Liver (tissue), 9 donors: Measurements from ENCODE around the gene NLGN1. TPM values are rescaled to one million over a fixed set of nuclear protein-coding genes. Genes with fewer than 3 reads are reported as not detected.

Experiments used
- DNase-seq: peaks from one replicate; pipeline ENCODE4 v3.0.0-alpha.2; 2017; ENCODE audit warnings: low spot score
- H3K27ac ChIP-seq, 2 donors: one replicate each; pipeline ENCODE4 v1.7.0; 2013; ENCODE audit warnings: inconsistent platforms in 2 of 2, low read length in 2 of 2, control low read depth in 1 of 2, low read depth in 1 of 2, mild to moderate bottlenecking in 1 of 2
- H3K27me3 ChIP-seq, 4 donors: one replicate each; pipeline versions ENCODE4 v1.6.1 to v1.7.0; 2013; ENCODE audit warnings: low read length in 3 of 4, inconsistent platforms in 1 of 4, mild to moderate bottlenecking in 1 of 4, moderate library complexity in 1 of 4; ENCODE audit not compliant: control insufficient read depth in 4 of 4, insufficient read depth in 4 of 4
- H3K36me3 ChIP-seq, 4 donors: one replicate each; pipeline versions ENCODE4 v1.6.1 to v1.7.0; 2013; ENCODE audit warnings: low read length in 3 of 4, mild to moderate bottlenecking in 3 of 4, low read depth in 1 of 4, moderate library complexity in 1 of 4; ENCODE audit not compliant: control insufficient read depth in 4 of 4, insufficient read depth in 3 of 4
- H3K4me1 ChIP-seq, 4 donors: one replicate each; pipeline versions ENCODE4 v1.6.1 to v1.7.0; 2013; ENCODE audit warnings: low read length in 3 of 4, mild to moderate bottlenecking in 3 of 4, moderate library complexity in 1 of 4; ENCODE audit not compliant: control insufficient read depth in 4 of 4, insufficient read depth in 4 of 4
- H3K4me3 ChIP-seq, 3 donors: one replicate each; pipeline versions ENCODE4 v1.6.1 to v1.7.0; 2013; ENCODE audit warnings: low read length in 3 of 3, control low read depth in 1 of 3, low read depth in 1 of 3, mild to moderate bottlenecking in 1 of 3
- H3K9ac ChIP-seq, 2 donors: one replicate each; pipeline ENCODE4 v1.7.0; 2013; ENCODE audit warnings: low read length in 2 of 2, mild to moderate bottlenecking in 2 of 2, moderate library complexity in 2 of 2, control low read depth in 1 of 2, low read depth in 1 of 2
- H3K9me3 ChIP-seq, 4 donors: one replicate each; pipeline versions ENCODE4 v1.6.1 to v1.7.0; 2013; ENCODE audit warnings: low read length in 3 of 4; ENCODE audit not compliant: control insufficient read depth in 4 of 4
- EGR1 ChIP-seq, 2 donors: IDR thresholded peaks; 2 replicates each; pipeline ENCODE4 v1.6.1; 2016 to 2018; ENCODE audit warnings: antibody characterized with exemption in 2 of 2, low read depth in 2 of 2
- FOXA1 ChIP-seq: IDR thresholded peaks from 2 replicates; pipeline ENCODE4 v1.6.1; 2016; ENCODE audit warnings: antibody characterized with exemption
- GABPA ChIP-seq, 2 donors: IDR thresholded peaks in 1 of 2; conservative IDR thresholded peaks in 1 of 2; 2 replicates each; pipeline ENCODE4 v1.6.1; 2016; ENCODE audit warnings: antibody characterized with exemption in 2 of 2, mild to moderate bottlenecking in 1 of 2, moderate library complexity in 1 of 2
- HNF4A ChIP-seq, 2 donors: conservative IDR thresholded peaks; 2 replicates each; pipeline ENCODE4 v1.6.1; 2016; ENCODE audit warnings: antibody characterized with exemption in 2 of 2, mild to moderate bottlenecking in 2 of 2
- HNF4G ChIP-seq: IDR thresholded peaks from 2 replicates; pipeline ENCODE4 v1.6.1; 2016; ENCODE audit warnings: antibody characterized with exemption
- JUND ChIP-seq, 2 donors: IDR thresholded peaks; 2 replicates each; pipeline ENCODE4 v1.6.1; 2016; ENCODE audit warnings: antibody characterized with exemption in 2 of 2
- NR2F2 ChIP-seq: IDR thresholded peaks from 2 replicates; pipeline ENCODE4 v1.6.1; 2016; ENCODE audit warnings: antibody characterized with exemption
- RAD21 ChIP-seq, 2 donors: IDR thresholded peaks; 2 replicates each; pipeline ENCODE4 v1.6.1; 2016; ENCODE audit warnings: antibody characterized with exemption in 2 of 2, mild to moderate bottlenecking in 2 of 2
- REST ChIP-seq: IDR thresholded peaks from 2 replicates; pipeline ENCODE4 v1.6.1; 2016; ENCODE audit warnings: antibody characterized with exemption, mild to moderate bottlenecking
- RXRA ChIP-seq, 2 donors: IDR thresholded peaks; 2 replicates each; pipeline ENCODE4 v1.6.1; 2017 to 2018; ENCODE audit warnings: antibody characterized with exemption in 2 of 2, mild to moderate bottlenecking in 1 of 2
- SP1 ChIP-seq: IDR thresholded peaks from 2 replicates; pipeline ENCODE4 v1.6.1; 2018; ENCODE audit warnings: antibody characterized with exemption, mild to moderate bottlenecking
- YY1 ChIP-seq: IDR thresholded peaks from 2 replicates; pipeline ENCODE4 v1.6.1; 2016; ENCODE audit warnings: antibody characterized with exemption, mild to moderate bottlenecking
- WGBS: extraction: QIAGEN DNeasy Blood & Tissue Kit; methylation state at CpG from one replicate; pipeline ENCODE4 v1.1.7; 2013; 5-methylcytosine and 5-hydroxymethylcytosine counted together
- polyA plus RNA-seq, 2 donors: library from polyadenylated mRNA; stranded (reverse) in 1 of 2; unstranded in 1 of 2; fragments of 200-250 nt in 1 of 2; fragments of >200 nt in 1 of 2; fragmentation: Nextera tagmentation in 1 of 2; extraction: Ambion mirVana in 1 of 2; gene quantifications; one replicate each; pipeline versions ENCODE4 v1.2.1 to v1.2.3, GENCODE V29; 2013 to 2015
- total RNA-seq, 2 donors: library from RNA; depleted of rRNA; stranded (reverse); fragments of >200 nt; gene quantifications; one replicate each; pipeline ENCODE4 v1.2.3, GENCODE V29; 2014
- TF ChIP-seq, protein P1 (sequence below): fragments of 150-350 bp; IDR thresholded peaks from 2 replicates; pipeline ENCODE4 v1.5.1; 2017; ENCODE audit warnings: improper control_type of control experiment, low read depth, low read length; ENCODE audit not compliant: missing input control
- TF ChIP-seq, protein P2 (sequence below): IDR thresholded peaks from 2 replicates; pipeline ENCODE4 v1.6.1; 2016; ENCODE audit warnings: antibody characterized with exemption
- TF ChIP-seq, protein P3 (sequence below): IDR thresholded peaks from 2 replicates; pipeline ENCODE4 v1.6.1; 2016; ENCODE audit warnings: antibody characterized with exemption
- TF ChIP-seq, protein P4 (sequence below): IDR thresholded peaks from 2 replicates; pipeline ENCODE4 v1.6.1; 2016; ENCODE audit warnings: antibody characterized with exemption
- donor health status: healthy.
- donor health status: healthy.
- donor health status: healthy.
- donor health status: healthy.
- donor health status: healthy.

NLGN1 gene
- total and polyA plus RNA-seq, 4 donors, result 0.02 to 0.67 (median 0.37) TPM; not detected in 1

- H3K9me3 ChIP-seq, result no peaks in the 10 kb centered on the region
- H3K9ac ChIP-seq, result no peak overlapping the region
- no peak for DNase-seq
- H3K4me1 ChIP-seq, result no peaks in the 10 kb centered on the region
- TF ChIP-seq REST (no peak), GABPA (IDR thresholded peaks at IDR 0.05 in 1 of 2, conservative IDR thresholded peaks at IDR 0.05 in 1 of 2) (no peak), JUND (IDR thresholded peaks at IDR 0.05) (no peak), FOXA1 (no peak), SP1 (no peak), HNF4G (no peak), YY1 (no peak), NR2F2 (no peak), RXRA (IDR thresholded peaks at IDR 0.05) (no peak), EGR1 (IDR thresholded peaks at IDR 0.05; ENCODE audit: low read depth in 2 of 2) (no peak), RAD21 (IDR thresholded peaks at IDR 0.05) (no peak), HNF4A (conservative IDR thresholded peaks at IDR 0.05) (no peak)
- TF ChIP-seq, protein P1, sequence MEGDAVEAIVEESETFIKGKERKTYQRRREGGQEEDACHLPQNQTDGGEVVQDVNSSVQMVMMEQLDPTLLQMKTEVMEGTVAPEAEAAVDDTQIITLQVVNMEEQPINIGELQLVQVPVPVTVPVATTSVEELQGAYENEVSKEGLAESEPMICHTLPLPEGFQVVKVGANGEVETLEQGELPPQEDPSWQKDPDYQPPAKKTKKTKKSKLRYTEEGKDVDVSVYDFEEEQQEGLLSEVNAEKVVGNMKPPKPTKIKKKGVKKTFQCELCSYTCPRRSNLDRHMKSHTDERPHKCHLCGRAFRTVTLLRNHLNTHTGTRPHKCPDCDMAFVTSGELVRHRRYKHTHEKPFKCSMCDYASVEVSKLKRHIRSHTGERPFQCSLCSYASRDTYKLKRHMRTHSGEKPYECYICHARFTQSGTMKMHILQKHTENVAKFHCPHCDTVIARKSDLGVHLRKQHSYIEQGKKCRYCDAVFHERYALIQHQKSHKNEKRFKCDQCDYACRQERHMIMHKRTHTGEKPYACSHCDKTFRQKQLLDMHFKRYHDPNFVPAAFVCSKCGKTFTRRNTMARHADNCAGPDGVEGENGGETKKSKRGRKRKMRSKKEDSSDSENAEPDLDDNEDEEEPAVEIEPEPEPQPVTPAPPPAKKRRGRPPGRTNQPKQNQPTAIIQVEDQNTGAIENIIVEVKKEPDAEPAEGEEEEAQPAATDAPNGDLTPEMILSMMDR, result no peak
- TF ChIP-seq, protein P2, sequence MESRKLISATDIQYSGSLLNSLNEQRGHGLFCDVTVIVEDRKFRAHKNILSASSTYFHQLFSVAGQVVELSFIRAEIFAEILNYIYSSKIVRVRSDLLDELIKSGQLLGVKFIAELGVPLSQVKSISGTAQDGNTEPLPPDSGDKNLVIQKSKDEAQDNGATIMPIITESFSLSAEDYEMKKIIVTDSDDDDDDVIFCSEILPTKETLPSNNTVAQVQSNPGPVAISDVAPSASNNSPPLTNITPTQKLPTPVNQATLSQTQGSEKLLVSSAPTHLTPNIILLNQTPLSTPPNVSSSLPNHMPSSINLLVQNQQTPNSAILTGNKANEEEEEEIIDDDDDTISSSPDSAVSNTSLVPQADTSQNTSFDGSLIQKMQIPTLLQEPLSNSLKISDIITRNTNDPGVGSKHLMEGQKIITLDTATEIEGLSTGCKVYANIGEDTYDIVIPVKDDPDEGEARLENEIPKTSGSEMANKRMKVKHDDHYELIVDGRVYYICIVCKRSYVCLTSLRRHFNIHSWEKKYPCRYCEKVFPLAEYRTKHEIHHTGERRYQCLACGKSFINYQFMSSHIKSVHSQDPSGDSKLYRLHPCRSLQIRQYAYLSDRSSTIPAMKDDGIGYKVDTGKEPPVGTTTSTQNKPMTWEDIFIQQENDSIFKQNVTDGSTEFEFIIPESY, result no peak
- TF ChIP-seq, protein P3, sequence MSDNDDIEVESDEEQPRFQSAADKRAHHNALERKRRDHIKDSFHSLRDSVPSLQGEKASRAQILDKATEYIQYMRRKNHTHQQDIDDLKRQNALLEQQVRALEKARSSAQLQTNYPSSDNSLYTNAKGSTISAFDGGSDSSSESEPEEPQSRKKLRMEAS, result no peak
- TF ChIP-seq, protein P4, sequence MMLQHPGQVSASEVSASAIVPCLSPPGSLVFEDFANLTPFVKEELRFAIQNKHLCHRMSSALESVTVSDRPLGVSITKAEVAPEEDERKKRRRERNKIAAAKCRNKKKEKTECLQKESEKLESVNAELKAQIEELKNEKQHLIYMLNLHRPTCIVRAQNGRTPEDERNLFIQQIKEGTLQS, result no peak
- no peaks in the 10 kb centered on the region for H3K36me3 ChIP-seq
- no peak overlapping the region for H3K27ac ChIP-seq
- no peak overlapping the region for H3K4me3 ChIP-seq
- WGBS, result 84% methylated on average over 1 of the region's 1 CpG
- no peaks in the 10 kb centered on the region for H3K27me3 ChIP-seq
Observed at GRCh38 chr3:174202561-174202960, 805.0 kb downstream of the NLGN1 start.

DNA sequence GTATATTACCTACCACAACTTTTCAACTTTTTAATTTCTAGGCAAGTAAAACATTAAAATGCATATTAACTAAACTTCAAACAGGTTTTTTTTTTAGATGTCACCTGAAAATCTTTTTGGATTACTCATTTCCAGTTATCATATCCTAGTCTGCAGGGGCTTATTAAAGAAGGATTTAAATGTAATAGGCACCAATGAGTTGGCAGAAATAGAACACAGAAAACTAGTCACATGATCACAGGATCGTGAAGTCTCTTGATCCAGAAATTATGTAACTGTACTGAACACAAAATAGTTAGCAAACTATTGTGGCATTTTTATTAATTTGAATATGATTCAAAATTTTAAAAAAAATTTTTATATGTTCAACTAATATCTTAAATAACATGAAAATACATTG lies 807.2 kb downstream of the NLGN1 start:
- TF ChIP-seq, protein P1, result no peak
- TF ChIP-seq SP1 (no peak), NR2F2 (no peak), JUND (IDR thresholded peaks at IDR 0.05) (no peak), GABPA (IDR thresholded peaks at IDR 0.05 in 1 of 2, conservative IDR thresholded peaks at IDR 0.05 in 1 of 2) (no peak)
- TF ChIP-seq, protein P2, result no peak
- Histone ChIP-seq H3K27me3 (no peaks in the 10 kb centered on the region), H3K4me1 (no peaks in the 10 kb centered on the region), H3K27ac (no peak overlapping the region), H3K4me3 (no peak overlapping the region), H3K9me3 (no peaks in the 10 kb centered on the region), H3K9ac (no peak overlapping the region), H3K36me3 (no peaks in the 10 kb centered on the region)
- 52% methylated on average over 1 of the region's 1 CpG for WGBS
- no peak for DNase-seq
